ENCODE measurements around the gene SPRYD3.
"Not testable (repeated sequence)": the region's sequence is repeated elsewhere in the genome, so short reads cannot be mapped to it uniquely, and the experiment has no call there.

The SPRYD3 gene

GRCh38 chr12:53096089-53096741 lies 17.0 kb upstream of the SPRYD3 start:
- TF ChIP-seq CSRNP3 (CRISPR knock-in tag; IDR thresholded peaks at IDR 0.05), result no peak
- TF ChIP-seq ZNF565 (CRISPR knock-in tag; conservative IDR thresholded peaks at IDR 0.05; ENCODE audit: low read depth), result no peak
- TF ChIP-seq SNAI2 (CRISPR knock-in tag; IDR thresholded peaks at IDR 0.05), result no peak
- TF ChIP-seq BACH2 (CRISPR knock-in tag; IDR thresholded peaks at IDR 0.05; ENCODE audit: borderline replicate concordance), result no peak
- TF ChIP-seq POU6F1 (CRISPR knock-in tag; IDR thresholded peaks at IDR 0.05; ENCODE audit: borderline replicate concordance, low read depth), result no peak
- no peak for TF ChIP-seq ISL1 (CRISPR knock-in tag; IDR thresholded peaks at IDR 0.05)
- no peak for TF ChIP-seq ESRRG (CRISPR knock-in tag; IDR thresholded peaks at IDR 0.05)
- TF ChIP-seq ZC3H10 (CRISPR knock-in tag; IDR thresholded peaks at IDR 0.05), result no peak
- TF ChIP-seq CSDC2 (CRISPR knock-in tag; IDR thresholded peaks at IDR 0.05), result no peak
- TF ChIP-seq OSR1 (CRISPR knock-in tag; IDR thresholded peaks at IDR 0.05), result no peak
- no peak for TF ChIP-seq ZNF8 (CRISPR knock-in tag; IDR thresholded peaks at IDR 0.05)
- TF ChIP-seq ZNF70 (CRISPR knock-in tag; IDR thresholded peaks at IDR 0.05), result no peak
- TF ChIP-seq TOX (CRISPR knock-in tag; IDR thresholded peaks at IDR 0.05; ENCODE audit: borderline replicate concordance), result no peak
- TF ChIP-seq ZFP30 (CRISPR knock-in tag; IDR thresholded peaks at IDR 0.05), result no peak
- ATAC-seq, result no peak

GRCh38 chr12:53095596-53095895 lies 16.4 kb upstream of the SPRYD3 start:
- not testable (repeated sequence) for ATAC-seq

- not testable (repeated sequence) for ATAC-seq
Measured at GRCh38 chr12:53094796-53095595, 15.8 kb upstream of the SPRYD3 start.

- no peak for ATAC-seq
- no peak for TF ChIP-seq ZNF70 (CRISPR knock-in tag; IDR thresholded peaks at IDR 0.05)
- no peak for TF ChIP-seq RARB (CRISPR knock-in tag; IDR thresholded peaks at IDR 0.05)
- no peak for TF ChIP-seq POU6F1 (CRISPR knock-in tag; IDR thresholded peaks at IDR 0.05; ENCODE audit: borderline replicate concordance, low read depth)
- no peak for TF ChIP-seq CREB5 (CRISPR knock-in tag; IDR thresholded peaks at IDR 0.05; ENCODE audit: low read depth)
- TF ChIP-seq ZFP3 (CRISPR knock-in tag; IDR thresholded peaks at IDR 0.05), result no peak
- no peak for TF ChIP-seq PATZ1 (CRISPR knock-in tag; IDR thresholded peaks at IDR 0.05; ENCODE audit: borderline replicate concordance)
- no peak for TF ChIP-seq BACH2 (CRISPR knock-in tag; IDR thresholded peaks at IDR 0.05; ENCODE audit: borderline replicate concordance)
- TF ChIP-seq OSR1 (CRISPR knock-in tag; IDR thresholded peaks at IDR 0.05), result no peak
- TF ChIP-seq ARNTL (CRISPR knock-in tag; IDR thresholded peaks at IDR 0.05; ENCODE audit: borderline replicate concordance, low read depth), result no peak
- no peak for TF ChIP-seq CSDC2 (CRISPR knock-in tag; IDR thresholded peaks at IDR 0.05)
- no peak for TF ChIP-seq ESRRG (CRISPR knock-in tag; IDR thresholded peaks at IDR 0.05)
- TF ChIP-seq CSRNP3 (CRISPR knock-in tag; IDR thresholded peaks at IDR 0.05), result no peak
Measured at GRCh38 chr12:53094394-53094787, 15.2 kb upstream of the SPRYD3 start.

Measured in SK-N-SH treated with all-trans-retinoic acid at 6 μM for 48 hours (cell line).